Stimulated activated CD4-positive, alpha-beta T cell treated with anti-CD3 and anti-CD28 coated beads, Interleukin-12 subunit alpha, Interleukin-12 subunit beta, amount 100 ng/mL, for 4 hours (primary cell): ENCODE measurements around the gene IRF3.

ENCODE experiments used
- DNase-seq: peaks from one replicate; pipeline ENCODE4 v3.0.0-alpha.2; 2020

IRF3 gene

GRCh38 chr19:49687150-49687549, 21.5 kb upstream of the IRF3 start:
- DNase-seq = no peak

- no peak for DNase-seq
Observed at GRCh38 chr19:49686503-49687088, 20.9 kb upstream of the IRF3 start.

GRCh38 chr19:49685845-49686332, 20.2 kb upstream of the IRF3 start:
- DNase-seq = no peak

- DNase-seq = no peak
Observed at GRCh38 chr19:49684983-49685553, 19.4 kb upstream of the IRF3 start.

- no peak for DNase-seq
Observed at GRCh38 chr19:49684251-49684982, 18.8 kb upstream of the IRF3 start.

GRCh38 chr19:49683814-49684250, 18.2 kb upstream of the IRF3 start:
- DNase-seq = no peak

- no peak for DNase-seq
Observed at GRCh38 chr19:49682274-49682673, 16.6 kb upstream of the IRF3 start.

- no peak for DNase-seq
Observed at GRCh38 chr19:49681830-49682229, 16.2 kb upstream of the IRF3 start.

- peak; percentile 97 for DNase-seq
Observed at GRCh38 chr19:49680421-49681351, 15.0 kb upstream of the IRF3 start.

- no peak for DNase-seq
Observed at GRCh38 chr19:49679771-49680413, 14.2 kb upstream of the IRF3 start.

GRCh38 chr19:49678985-49679770, 13.5 kb upstream of the IRF3 start:
- no peak for DNase-seq

- DNase-seq = peak; percentile 73
Observed at GRCh38 chr19:49677901-49678674, 12.4 kb upstream of the IRF3 start.

GRCh38 chr19:49677231-49677900, 11.7 kb upstream of the IRF3 start, which contains the start of gene PRMT1:
Gene PRMT1 (plus strand): TSS chr19:49677271. CDS start chr19:49677281, 10 bp downstream.
- peak; percentile 54 for DNase-seq

- DNase-seq = peak; percentile 96
Observed at GRCh38 chr19:49676784-49677230, 11.2 kb upstream of the IRF3 start.

- DNase-seq = no peak
Observed at GRCh38 chr19:49676136-49676783, 10.6 kb upstream of the IRF3 start.

GRCh38 chr19:49672131-49672919, 6.7 kb upstream of the IRF3 start:
- DNase-seq = peak; percentile 71

GRCh38 chr19:49669516-49669915, 3.9 kb upstream of the IRF3 start:
- DNase-seq = no peak

- DNase-seq = no peak
Observed at GRCh38 chr19:49667473-49667872, 1.8 kb upstream of the IRF3 start.

- no peak for DNase-seq
Observed at GRCh38 chr19:49666120-49666444, 425 bp upstream of the IRF3 start.
